Aorta (tissue), 5 donors: ENCODE measurements around the gene WFDC1. TPM values are rescaled to one million over a fixed set of nuclear protein-coding genes. Genes with fewer than 3 reads are reported as not detected.
A peak's percentile ranks its signal among the peaks of the same experiment; 100 is the strongest.

ENCODE experiments used
- ATAC-seq: fragments of 200-7000 bp; cut with Tn5 transposase; one replicate; pipeline ENCODE4 v1.9.1; 2022; ENCODE audit warnings: moderate library complexity; ENCODE audit not compliant: low FRiP score
- DNase-seq, 2 donors: peaks; one replicate each; pipeline ENCODE4 v3.0.0-alpha.2; 2020
- H3K27ac ChIP-seq, 2 donors: one replicate each; pipeline ENCODE4 v1.5.1; 2013; ENCODE audit warnings: low read length in 2 of 2, mild to moderate bottlenecking in 2 of 2, moderate library complexity in 2 of 2, control low read depth in 1 of 2, inconsistent platforms in 1 of 2, low read depth in 1 of 2
- H3K27me3 ChIP-seq, 2 donors: one replicate each; pipeline ENCODE4 v1.6.1; 2013; ENCODE audit warnings: control low read depth in 1 of 2, low read length in 1 of 2, mild to moderate bottlenecking in 1 of 2, moderate library complexity in 1 of 2; ENCODE audit not compliant: insufficient read depth in 2 of 2, control insufficient read depth in 1 of 2
- H3K36me3 ChIP-seq, 2 donors: one replicate each; pipeline ENCODE4 v1.6.1; 2013; ENCODE audit warnings: control low read depth in 1 of 2, low read length in 1 of 2, mild to moderate bottlenecking in 1 of 2; ENCODE audit not compliant: insufficient read depth in 2 of 2, control insufficient read depth in 1 of 2
- H3K4me1 ChIP-seq, 2 donors: one replicate each; pipeline ENCODE4 v1.6.1; 2013; ENCODE audit warnings: low read length in 2 of 2, control low read depth in 1 of 2, mild to moderate bottlenecking in 1 of 2, moderate library complexity in 1 of 2; ENCODE audit not compliant: insufficient read depth in 2 of 2, control insufficient read depth in 1 of 2
- H3K4me3 ChIP-seq, 2 donors: one replicate each; pipeline ENCODE4 v1.5.1; 2013; ENCODE audit warnings: low read length in 2 of 2, control low read depth in 1 of 2, mild to moderate bottlenecking in 1 of 2
- H3K9me3 ChIP-seq: one replicate; pipeline ENCODE4 v1.6.1; 2013; ENCODE audit warnings: mild to moderate bottlenecking, low read length; ENCODE audit not compliant: control insufficient read depth
- WGBS, 2 donors: extraction: QIAGEN DNeasy Blood & Tissue Kit; methylation state at CpG; one replicate each; pipeline ENCODE4 v1.1.7; 2013; 5-methylcytosine and 5-hydroxymethylcytosine counted together
- intact Hi-C, 2 donors: fragments of 100-400 bp; cut with DNase I; formaldehyde crosslinking; loops; one replicate each; pipeline versions ENCODE4 v1.14.2 to v1.15.0; 2022
- polyA plus RNA-seq, 2 donors: library from polyadenylated mRNA; stranded (reverse); fragments of 200-250 nt; gene quantifications; one replicate each; pipeline ENCODE4 v1.2.3, GENCODE V29; 2013
- total RNA-seq, 2 donors: library from RNA; stranded (reverse); fragmentation: NEBNext Ultra II Directional; extraction: Animal tissue kit (Norgen Biotek cat#: 25700); gene quantifications; one replicate each; pipeline ENCODE4 v1.2.1, GENCODE V29; 2021
- donor health status: healthy with polysubstance abuse.
- donor health status: Bipolar disorder and iron deficiency.
- donor health status: DM: no; HTN: no; CAD: no.
- donor health status: DM: no; HTN: no; CAD: no.
- donor health status: DM: yes; HTN: yes; CAD: no.

The WFDC1 gene
- total and polyA plus RNA-seq, 4 donors = 11.8 to 72.2 (median 28.3) TPM

DNA sequence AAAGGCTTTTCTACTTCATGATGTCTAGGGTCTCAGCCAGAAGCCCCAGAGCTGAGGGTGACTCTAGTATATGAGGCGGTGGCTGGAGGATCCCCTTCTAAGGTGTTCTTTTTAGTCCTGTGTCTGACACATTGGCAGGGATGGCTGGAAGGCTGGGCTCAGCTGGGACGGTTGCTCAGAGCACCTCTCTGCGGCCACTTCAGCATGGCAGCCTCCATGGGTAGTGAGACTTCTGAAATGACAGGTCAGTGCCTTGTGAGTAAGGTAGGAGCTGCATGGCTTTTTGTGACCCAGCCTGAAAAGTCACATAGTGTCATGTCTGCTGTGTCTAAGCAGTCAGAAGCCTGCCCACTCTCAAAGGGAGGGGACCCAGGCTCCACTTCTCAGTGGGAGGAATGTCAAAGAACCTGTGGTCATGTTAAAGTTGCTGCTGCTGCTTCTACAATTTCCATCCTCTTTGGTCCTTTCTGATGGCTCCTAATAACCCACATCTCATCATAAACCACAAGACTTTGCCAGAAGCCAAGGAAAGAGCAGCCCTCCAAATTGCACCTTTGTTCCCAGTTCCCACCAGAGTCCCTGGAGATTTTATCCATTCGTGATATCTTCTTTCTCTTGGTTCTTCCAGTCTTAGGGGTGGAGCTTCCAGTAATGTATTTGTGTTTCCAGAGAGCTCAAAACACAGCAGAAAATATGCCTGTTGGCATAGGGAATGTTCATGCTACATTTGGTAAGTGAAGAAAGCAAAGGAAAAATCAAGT is 39.4 kb upstream of the WFDC1 start:
- H3K9me3 ChIP-seq = peaks cover 8% of the 10 kb centered on the region
- no peak overlapping the region for H3K27ac ChIP-seq
- no peaks in the 10 kb centered on the region for H3K4me1 ChIP-seq
- no peak overlapping the region for H3K4me3 ChIP-seq
- H3K27me3 ChIP-seq = no peaks in the 10 kb centered on the region
- no peak for ATAC-seq
- intact Hi-C loops = no loop called here
- no peaks in the 10 kb centered on the region for H3K36me3 ChIP-seq
- WGBS, 2 donors = 77 to 78% methylated on average over 4 of the region's 4 CpGs
- peak in 1 of 2 donors; percentile 54 for DNase-seq

- DNase-seq = peak in 1 of 2 donors; percentile 40
- Histone ChIP-seq H3K27me3 (no peaks in the 10 kb centered on the region), H3K4me1 (no peaks in the 10 kb centered on the region), H3K4me3 (no peak overlapping the region), H3K36me3 (no peaks in the 10 kb centered on the region), H3K9me3 (peaks cover 8% of the 10 kb centered on the region), H3K27ac (no peak overlapping the region)
- no peak for ATAC-seq
- intact Hi-C loops = no loop called here
- 86 to 93% methylated on average over 11 of the region's 11 CpGs for WGBS, 2 donors
Observed at GRCh38 chr16:84258266-84258665, 36.4 kb upstream of the WFDC1 start.

GRCh38 chr16:84259691-84260090 is 35.0 kb upstream of the WFDC1 start:
- WGBS, 2 donors = 92 to 94% methylated on average over 3 of the region's 3 CpGs
- H3K27ac ChIP-seq = no peak overlapping the region
- DNase-seq (no peak), ATAC-seq (no peak)
- H3K27me3 ChIP-seq = no peaks in the 10 kb centered on the region
- H3K4me1 ChIP-seq = no peaks in the 10 kb centered on the region
- H3K36me3 ChIP-seq = no peaks in the 10 kb centered on the region
- H3K9me3 ChIP-seq = peaks cover 7% of the 10 kb centered on the region
- H3K4me3 ChIP-seq = no peak overlapping the region
- intact Hi-C loops = no loop called here

GRCh38 chr16:84260766-84261554 is 33.7 kb upstream of the WFDC1 start:
- ATAC-seq (no peak), DNase-seq (peak in 1 of 2 donors; percentile 53)
- H3K27me3 ChIP-seq = no peaks in the 10 kb centered on the region
- H3K4me3 ChIP-seq = no peak overlapping the region
- peaks cover 3% of the 10 kb centered on the region for H3K9me3 ChIP-seq
- 78 to 82% methylated on average over 23 of the region's 23 CpGs for WGBS, 2 donors
- intact Hi-C loops = no loop called here
- H3K36me3 ChIP-seq = no peaks in the 10 kb centered on the region
- no peaks in the 10 kb centered on the region for H3K4me1 ChIP-seq
- H3K27ac ChIP-seq = no peak overlapping the region

- Histone ChIP-seq H3K9me3 (peaks cover 3% of the 10 kb centered on the region), H3K36me3 (no peaks in the 10 kb centered on the region), H3K27me3 (no peaks in the 10 kb centered on the region), H3K4me1 (no peaks in the 10 kb centered on the region), H3K27ac (no peak overlapping the region), H3K4me3 (no peak overlapping the region)
- ATAC-seq (no peak), DNase-seq (peak in 1 of 2 donors; percentile 45)
- intact Hi-C loops = no loop called here
- 85% methylated on average over 4 of the region's 4 CpGs for WGBS, 2 donors
Observed at GRCh38 chr16:84262031-84262430, 32.6 kb upstream of the WFDC1 start.

DNA sequence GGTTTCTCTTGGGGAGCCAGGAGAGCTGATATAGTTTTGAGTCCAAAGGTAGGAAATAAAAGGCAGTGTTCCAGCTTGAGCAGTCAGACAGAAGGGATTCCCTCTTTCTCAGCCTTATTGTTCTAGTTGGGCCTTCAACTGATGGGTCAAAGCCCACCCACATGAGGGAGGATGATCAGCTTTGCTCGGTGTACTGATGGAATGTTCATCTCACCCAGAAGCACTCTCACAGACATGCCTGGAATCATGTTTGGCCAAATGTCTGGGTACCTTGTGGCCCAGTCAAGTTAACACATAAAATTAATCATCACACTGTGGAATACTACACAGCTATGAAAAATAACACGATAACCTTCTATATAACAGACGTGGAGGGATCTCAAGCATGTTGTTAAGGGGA is 31.7 kb upstream of the WFDC1 start:
- no peaks in the 10 kb centered on the region for H3K27me3 ChIP-seq
- H3K4me3 ChIP-seq = no peak overlapping the region
- ATAC-seq (no peak), DNase-seq (no peak)
- intact Hi-C loops = no loop called here
- no peaks in the 10 kb centered on the region for H3K36me3 ChIP-seq
- no peak overlapping the region for H3K27ac ChIP-seq
- WGBS, 2 donors = 63 to 77% methylated on average over 3 of the region's 3 CpGs
- peaks cover 1% of the 10 kb centered on the region for H3K9me3 ChIP-seq
- H3K4me1 ChIP-seq = no peaks in the 10 kb centered on the region

DNA sequence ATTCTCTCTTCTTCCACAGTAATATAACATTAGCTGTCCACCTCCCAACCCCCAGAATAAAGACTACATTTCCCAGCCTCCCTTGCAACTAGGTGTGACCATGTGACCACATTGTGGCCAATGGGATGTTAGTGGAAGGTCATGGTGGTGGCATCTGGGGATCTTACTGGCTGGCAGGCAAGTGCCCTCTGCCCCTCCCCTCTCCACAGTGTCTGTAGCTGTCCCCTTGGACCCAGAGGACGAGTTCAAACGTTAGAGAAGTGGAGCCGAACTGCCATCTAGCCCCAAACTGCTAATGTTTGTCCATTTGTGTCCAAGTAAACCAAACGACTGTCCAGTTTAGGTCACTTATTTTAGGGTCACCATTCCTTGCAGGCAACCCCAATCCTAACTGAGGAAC is 28.2 kb upstream of the WFDC1 start:
- H3K27ac ChIP-seq = no peak overlapping the region
- H3K9me3 ChIP-seq = no peaks in the 10 kb centered on the region
- H3K27me3 ChIP-seq = no peaks in the 10 kb centered on the region
- 21 to 29% methylated on average over 4 of the region's 4 CpGs for WGBS, 2 donors
- no peak overlapping the region for H3K4me3 ChIP-seq
- DNase-seq (peak in 1 of 2 donors; percentile 49), ATAC-seq (peak; percentile 77)
- no peaks in the 10 kb centered on the region for H3K4me1 ChIP-seq
- no peaks in the 10 kb centered on the region for H3K36me3 ChIP-seq
- intact Hi-C loops = no loop called here

DNA sequence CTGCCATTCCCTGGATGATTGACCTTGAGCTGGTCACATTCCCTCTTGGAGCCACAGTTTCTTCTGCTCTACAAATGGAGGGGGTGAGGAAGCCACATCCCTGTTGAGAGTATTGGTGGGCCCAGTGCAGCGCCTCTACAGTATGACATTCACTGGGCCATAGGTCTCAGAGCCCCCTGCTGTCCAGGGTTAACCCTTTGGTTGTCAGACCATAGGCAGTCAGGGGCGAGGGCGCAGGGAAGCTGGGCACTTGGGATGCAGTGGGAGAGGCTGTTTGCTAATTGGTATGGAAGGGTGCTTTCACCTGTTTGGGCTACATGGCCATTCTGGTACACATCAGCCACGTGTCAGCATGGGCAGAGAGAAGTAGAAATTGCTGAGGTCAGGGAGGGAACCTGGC is 27.3 kb upstream of the WFDC1 start:
- 74 to 76% methylated on average over 4 of the region's 4 CpGs for WGBS, 2 donors
- H3K9me3 ChIP-seq = no peaks in the 10 kb centered on the region
- H3K27me3 ChIP-seq = no peaks in the 10 kb centered on the region
- DNase-seq = no peak
- no peaks in the 10 kb centered on the region for H3K36me3 ChIP-seq
- H3K27ac ChIP-seq = no peak overlapping the region
- H3K4me1 ChIP-seq = no peaks in the 10 kb centered on the region
- H3K4me3 ChIP-seq = no peak overlapping the region
- intact Hi-C loops = no loop called here
- ATAC-seq = no peak
